Measurements from ENCODE around the gene FBXO38.
A peak's percentile ranks its signal among the peaks of the same experiment; 100 is the strongest.

Gene FBXO38, protein sequence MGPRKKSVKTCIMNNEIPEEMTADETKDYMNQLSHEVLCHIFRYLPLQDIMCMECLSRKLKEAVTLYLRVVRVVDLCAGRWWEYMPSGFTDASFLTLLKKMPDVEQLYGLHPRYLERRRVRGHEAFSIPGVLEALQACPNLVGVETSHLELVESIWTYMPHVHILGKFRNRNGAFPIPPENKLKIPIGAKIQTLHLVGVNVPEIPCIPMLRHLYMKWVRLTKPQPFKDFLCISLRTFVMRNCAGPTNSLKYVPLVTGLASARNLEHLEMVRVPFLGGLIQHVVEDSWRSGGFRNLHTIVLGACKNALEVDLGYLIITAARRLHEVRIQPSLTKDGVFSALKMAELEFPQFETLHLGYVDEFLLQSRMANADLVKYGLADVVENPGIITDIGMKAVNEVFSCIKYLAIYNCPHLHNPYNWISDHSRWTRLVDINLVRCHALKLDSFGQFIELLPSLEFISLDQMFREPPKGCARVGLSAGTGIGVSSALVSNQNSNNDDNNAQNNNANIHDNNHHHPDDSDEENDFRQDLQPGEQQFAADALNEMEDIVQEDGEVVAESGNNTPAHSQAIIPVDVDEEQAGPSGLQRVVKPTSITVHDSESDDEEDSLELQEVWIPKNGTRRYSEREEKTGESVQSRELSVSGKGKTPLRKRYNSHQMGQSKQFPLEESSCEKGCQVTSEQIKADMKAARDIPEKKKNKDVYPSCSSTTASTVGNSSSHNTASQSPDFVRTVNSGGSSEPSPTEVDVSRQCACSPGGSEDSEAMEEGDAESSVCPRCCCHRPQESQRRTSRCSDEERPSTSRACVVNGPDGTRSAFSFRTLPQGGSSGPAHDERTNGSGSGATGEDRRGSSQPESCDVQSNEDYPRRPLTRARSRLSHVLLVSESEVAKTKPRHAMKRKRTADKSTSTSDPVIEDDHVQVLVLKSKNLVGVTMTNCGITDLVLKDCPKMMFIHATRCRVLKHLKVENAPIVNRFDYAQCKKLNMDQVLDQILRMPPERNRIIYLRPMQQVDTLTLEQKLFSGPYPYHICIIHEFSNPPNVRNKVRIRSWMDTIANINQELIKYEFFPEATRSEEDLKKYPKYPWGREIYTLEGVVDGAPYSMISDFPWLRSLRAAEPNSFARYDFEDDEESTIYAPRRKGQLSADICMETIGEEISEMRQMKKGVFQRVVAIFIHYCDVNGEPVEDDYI

DNA sequence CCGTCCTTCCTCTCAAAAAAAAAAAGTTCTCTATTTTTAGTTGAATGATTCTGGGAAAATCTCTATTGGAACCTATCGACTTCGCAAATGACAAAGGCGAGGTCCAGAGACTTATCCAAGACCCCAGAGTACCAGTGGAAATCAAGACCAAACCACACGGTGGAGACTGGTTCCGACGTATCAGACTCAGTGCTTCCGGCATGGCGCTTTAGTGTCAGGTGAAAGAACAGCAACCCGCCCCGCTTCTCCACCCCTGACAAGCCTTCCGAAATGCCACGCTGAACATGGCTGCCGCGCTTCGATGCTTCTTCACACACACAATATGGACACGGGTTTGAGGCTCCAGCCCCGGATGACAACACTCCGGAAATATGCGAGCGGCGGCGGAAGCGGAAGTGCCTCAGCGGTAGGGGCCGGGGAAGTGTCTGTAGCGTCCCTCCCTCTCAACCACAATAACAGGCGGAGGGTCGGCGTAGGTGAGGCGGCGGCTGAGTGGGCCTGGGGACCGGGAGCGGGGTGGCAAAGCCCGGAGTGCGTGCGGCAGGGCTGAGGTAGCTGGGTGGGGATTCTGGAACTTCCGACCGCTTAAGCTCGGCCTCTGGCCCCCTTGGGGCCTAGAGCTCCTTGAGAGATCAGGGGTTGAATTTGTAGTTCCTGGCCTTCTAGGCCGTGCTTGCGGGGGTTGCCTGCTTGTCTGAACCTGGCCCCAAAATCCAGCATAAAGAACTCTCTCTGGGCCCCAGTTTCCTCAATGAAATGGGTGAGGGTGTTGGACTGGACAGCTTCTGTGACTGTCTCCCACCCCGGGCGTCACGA, at the start of gene FBXO38:
Gene FBXO38 (plus strand): TSS at position 395 of the 816 bp plus-strand sequence. CDS start 10,819 bp downstream, outside the sequence.
- peak; percentile 96 for DNase-seq

DNA sequence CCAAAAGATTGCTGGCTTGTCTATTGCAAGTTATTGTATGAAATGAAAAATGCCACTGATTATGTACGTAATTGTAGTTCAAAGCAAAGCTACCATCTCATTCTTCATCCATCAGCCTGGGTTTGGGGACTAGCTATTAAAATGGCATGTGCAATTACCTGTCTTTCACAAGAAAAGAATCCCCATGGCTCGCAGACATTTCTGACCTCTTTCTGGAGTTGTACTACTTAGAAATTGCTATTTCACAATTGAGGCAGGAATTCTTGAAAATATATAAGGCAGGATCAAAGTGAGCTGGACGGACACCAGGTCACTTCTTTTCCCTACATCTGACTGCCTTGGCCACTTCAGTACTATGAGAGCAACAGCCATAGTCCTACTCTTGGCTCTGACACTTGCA, 48.5 kb upstream of the FBXO38 start, which contains the start of gene SPINK9:
Gene SPINK9 (plus strand): TSS at position 301 of the 400 bp plus-strand sequence. CDS start 55 bp downstream, at position 356.
- DNase-seq, result no peak

DNA sequence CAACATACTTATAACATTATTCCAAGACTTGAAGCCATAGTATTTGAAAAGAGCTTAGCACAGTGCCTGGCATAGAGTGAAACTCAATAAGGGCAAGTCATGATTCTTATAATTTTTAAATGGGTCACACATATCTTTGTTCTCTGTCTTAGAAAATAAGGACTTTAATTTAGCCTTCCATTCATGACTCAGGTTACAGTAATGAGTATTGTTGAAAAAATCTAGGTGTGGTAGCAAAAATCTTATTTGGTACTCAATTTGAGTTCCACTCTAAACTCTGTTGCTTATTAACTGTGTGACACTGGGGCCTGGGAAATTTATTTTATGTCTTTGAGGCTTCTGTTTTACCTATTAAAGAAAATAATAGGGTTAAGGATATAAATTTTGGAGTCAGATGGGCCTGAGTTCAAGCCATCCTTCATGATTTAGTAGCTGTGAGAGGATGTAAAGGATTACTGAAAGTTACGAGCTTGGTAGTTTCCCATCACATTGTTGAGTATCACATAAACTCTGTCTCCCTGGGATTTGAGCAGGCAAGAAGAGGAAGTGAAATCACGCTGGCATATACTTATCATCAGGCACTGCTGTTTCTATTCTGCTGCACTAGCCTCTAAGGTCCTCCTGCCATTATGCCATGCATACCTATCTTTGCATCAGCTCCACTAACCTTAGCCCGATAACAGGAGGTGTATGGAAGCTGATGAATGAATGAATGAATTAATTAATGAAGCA, 46.9 kb upstream of the FBXO38 start:
- no peak for DNase-seq

DNA sequence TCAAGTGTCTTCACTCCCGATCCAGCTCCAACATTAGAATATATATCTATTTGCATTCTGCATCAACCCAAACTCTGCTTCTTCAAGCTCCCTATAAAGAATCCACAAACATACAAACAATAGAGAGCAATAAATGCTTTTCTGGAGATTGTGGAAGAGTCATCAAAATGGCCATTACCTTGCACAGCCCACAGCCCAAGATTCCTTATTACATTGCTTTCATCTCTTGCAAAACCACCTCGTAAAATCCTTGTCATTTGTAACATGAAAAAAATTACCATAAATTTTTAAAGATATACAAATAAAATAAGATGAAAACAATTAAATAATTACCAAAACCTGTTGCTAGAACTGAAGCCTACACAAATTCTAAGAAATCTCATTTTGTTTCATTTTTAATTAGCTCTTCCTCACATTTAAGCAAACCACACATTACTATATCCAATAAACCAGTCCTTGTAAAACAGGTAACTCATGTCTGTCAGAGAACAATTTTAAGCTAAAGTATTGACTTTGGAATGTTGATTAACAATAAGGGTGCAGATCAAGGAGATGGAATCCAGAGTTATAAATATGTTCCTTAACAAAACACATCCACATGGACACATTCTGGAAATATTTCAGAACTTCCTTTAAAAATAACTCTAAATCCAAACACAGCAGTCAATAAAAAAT, 41.2 kb upstream of the FBXO38 start:
- no peak for DNase-seq

DNA sequence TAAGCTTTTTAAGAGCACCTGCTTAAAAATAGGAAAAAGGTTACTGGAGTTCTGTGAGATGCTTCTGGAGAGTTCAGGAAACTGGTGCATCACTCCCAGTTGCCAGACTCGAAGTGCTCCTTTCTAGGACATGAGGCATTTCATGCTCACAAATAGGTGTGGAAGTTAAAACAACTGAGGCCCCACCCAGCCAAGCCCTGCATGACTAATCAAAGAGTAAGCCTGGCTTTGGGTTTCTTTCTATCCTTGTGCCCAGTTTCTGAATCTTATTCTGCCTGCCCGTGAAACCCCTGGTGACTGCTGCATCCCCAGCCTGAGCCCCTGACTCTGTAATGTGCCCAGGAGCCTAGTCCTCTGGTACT, 40.7 kb upstream of the FBXO38 start:
- DNase-seq, result no peak

DNA sequence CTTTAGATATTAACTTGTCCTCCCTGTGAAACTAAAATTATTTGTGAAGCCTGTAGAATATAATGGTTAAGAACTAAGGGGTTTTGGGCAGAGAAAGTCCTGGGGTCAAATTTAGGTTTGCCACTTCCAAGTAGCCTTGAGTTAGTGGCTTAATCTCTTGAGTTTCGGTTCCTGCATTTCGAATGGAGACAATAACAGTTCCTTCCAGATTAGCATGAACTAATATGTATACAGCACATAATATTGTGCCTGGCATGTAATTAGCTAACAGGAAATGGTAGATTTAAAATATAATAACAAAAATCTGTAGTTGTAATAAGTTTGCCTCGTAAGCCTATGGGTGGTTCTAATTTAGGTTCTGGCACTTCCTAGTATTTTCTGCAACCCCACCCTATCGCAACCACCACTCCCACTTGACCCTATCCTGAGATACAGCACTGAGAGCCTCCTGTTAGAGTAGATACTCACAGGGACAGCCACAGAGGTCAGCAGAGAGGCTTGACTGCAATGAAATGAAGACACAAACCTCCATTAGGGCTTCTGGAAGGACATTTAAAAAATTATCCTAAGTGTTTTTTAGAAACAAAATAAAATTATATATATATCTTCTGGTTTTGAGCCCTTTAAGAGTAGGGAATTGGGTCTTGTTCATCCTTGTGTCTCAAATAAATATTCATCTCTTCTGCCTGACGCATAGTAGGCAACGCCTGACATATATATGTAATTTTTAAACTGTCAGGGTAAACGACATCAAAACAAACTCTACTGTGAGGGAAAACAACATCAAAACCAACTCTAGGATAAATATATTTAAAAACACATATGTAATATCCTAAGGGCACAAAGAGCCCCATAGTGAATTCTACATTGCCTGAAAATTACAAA, 39.9 kb upstream of the FBXO38 start:
- no peak for DNase-seq

DNA sequence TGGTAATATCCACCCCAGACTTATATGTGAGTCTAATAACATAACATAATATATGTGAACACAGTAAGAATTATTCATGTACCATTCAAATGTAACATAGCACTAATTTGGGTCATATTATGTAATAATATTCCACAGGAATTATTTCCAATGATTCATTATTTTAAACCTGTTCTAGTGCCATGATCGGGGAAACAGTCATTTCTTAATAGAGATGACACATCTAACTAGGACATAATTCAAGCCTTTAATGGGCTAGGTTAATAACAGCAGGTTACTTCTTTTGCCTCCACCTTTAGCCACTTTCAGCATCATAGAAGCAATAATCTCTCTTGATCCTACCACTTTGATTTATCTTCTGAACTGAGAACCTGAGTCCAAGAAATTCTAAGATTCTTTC, 36.1 kb upstream of the FBXO38 start:
- no peak for DNase-seq

DNA sequence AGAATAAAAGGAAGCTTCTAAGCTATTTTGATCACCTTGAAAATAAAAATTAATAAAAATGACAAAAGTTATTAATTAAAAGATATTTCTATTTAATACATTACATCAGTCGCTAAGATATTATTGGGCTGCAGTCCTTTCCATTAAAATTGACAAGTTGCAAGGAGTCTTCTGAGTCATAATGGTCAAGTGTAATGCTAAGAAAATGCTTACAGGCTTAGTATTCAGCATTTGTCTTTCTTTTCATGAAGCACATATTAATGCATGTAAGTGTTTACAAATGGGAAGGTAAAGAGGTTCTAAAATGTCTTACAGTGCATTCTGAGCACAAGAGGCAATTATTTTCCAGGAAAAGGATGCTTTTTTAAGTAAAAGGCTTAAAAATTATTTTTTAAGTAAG, 31.1 kb upstream of the FBXO38 start:
- DNase-seq, result no peak

DNA sequence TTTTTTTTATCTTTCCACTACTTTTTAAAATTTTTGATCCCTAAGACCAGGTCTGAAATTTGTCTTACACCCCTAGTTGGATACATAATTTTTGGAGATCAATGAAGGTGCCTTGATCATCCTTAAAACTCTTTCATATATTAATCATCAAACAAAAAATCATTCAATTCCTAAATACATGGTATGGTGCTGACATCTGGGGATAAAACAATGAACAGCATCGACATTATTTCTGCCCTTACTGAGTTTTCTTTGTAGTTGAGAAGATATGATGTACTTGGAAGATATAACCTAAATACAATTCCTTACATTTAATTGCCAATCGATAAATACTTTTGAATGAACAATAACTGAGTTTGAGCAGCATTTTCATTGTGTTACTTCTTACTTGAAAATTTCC, 30.1 kb upstream of the FBXO38 start:
- no peak for DNase-seq

DNA sequence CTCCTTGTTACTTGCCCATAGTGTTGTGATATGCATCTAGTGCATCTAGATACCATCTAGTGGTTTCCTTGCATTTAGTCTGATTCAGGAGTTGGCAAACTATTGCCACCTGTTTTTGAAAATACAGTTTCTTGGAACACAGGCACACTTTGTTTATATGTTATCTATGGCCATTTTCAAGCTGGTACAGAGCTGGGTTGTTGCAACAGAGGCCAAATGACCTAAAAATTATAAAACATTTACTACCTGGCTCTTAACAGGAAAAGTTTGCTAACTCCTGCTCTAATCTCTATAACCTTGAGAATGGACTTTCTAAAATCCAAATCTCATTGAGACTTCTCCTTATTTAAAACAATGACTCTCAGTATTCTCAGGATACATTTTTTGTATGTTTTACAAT, 19.4 kb upstream of the FBXO38 start:
- DNase-seq, result no peak

DNA sequence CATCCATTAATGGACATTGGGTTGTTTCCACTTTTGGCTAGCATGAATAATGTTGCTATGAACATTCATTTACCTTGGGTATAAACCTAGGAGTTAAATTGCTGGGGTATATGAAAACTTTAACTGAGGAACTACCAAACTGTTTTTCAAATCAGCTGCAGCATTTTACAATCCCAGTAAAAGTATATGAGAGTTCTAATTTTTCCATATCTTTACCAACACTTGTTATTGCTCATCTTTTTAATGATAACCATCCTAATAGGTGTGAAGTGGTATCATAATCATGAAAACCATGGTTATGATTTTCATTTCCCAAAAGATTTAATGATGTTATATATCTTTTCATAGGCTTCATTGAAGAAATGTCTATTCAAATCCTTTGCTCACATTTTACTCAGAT, 15.5 kb upstream of the FBXO38 start:
- DNase-seq, result no peak

DNA sequence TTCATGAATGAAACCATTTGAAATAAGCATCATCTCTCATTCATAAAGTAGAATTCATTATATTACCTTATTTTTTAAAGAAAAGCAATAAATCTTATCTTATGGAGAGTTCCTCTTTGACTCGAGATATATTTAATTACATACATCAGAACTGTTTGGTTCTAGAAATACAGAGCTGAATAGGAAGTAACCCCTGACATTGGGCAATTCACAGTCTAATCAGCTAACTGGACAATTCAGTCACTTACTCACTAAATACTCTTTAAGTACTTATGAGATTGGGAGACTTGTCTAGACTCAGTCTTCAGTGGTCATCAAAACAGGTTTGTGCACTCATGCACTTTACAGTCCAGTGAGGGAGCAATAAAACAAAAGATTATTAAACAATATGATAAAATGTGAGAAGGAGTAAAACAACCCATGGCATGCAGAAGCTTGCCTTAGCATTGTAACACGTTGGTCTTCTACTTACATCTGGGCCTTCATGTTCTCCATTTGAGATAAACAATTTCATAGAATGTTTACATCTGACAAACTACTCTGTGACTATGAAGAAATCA, 11.5 kb upstream of the FBXO38 start:
- no peak for DNase-seq

DNA sequence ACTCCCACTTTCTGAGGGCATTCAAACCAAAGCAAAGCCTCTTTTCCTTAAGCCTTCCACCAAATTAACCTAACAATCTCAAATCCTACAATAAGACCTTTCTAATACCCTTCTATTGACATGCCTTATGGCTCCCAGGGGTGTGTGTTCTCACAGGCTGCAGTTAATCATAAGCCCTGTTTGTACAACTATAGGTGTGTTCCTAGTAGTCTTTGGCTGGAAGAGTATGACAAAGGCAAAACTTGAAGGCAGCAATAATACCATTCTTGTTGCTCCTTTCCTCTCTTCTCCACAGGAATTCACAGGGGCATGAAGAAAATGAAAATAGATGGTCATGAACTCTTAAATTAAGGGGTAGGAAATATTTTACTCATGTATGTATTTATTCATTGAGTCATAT, 10.9 kb upstream of the FBXO38 start:
- DNase-seq, result no peak

DNA sequence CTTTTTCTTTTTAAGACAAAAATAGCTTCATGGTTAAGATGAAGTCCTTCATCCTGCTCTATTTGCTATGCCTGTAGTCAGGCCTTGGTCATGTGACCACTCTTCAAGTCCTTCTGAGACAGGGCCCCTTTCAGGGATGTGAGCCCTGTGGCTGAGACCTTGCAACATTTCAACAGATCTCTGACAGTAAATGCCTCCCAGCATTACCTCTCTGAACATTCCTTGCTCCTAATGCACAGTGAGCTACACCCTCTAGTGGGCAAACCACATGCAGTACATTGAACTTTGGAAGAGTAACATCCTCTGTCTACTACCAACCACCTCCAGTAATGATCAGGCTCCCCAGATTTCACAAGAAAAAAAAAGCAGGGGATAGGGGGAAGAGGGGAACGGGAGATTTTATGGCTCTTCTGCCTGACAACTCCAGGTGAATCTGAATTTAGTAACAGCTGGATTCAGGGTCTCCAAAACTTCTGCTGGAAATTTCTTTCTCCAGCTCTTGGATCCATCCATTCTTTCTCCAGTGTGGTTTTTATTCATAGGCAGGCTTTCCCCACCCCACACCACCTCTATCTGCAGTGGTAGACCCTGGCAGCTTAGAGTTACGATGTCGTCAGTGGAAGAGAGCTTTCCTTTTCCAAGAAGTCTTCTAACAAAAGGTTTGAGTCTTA, 8.9 kb upstream of the FBXO38 start:
- DNase-seq, result no peak

DNA sequence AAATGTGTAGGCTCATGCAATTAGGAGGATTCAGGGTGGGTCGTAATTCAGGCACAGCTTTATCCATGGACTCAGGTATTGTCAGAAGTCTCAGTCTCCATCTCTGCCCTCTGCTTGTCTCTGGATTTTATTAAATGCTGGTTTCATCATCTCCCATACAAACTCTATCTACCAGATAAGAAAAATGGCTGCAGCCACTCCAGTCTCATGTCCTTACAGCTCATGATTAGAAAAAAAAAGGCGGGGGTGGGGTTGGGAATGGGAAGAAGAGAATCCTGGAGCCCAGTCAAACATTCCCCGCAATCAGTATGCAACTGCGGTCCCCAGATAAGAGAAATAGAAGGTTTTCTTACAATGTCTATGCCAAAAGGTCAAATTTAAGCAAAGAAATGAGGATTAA, 7.6 kb upstream of the FBXO38 start:
- DNase-seq, result no peak

DNA sequence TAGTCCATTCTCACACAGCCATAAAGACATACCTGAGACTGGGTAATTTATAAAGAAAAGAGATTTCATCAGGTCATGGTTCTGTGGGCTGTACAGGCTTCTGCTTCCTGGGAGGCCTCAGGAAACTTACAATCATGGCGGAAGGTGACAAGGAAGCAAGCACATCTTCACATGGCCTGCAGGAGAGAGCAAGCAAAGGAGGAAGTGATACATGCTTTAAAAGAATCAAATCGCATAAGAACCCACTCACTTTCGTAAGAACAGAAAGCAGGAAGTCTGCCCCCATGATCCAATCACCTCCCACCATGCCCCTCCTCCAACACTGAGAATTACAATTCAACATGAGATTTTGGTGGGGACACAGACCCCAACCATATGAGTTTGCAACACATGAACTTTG, 5.1 kb upstream of the FBXO38 start:
- DNase-seq, result no peak

DNA sequence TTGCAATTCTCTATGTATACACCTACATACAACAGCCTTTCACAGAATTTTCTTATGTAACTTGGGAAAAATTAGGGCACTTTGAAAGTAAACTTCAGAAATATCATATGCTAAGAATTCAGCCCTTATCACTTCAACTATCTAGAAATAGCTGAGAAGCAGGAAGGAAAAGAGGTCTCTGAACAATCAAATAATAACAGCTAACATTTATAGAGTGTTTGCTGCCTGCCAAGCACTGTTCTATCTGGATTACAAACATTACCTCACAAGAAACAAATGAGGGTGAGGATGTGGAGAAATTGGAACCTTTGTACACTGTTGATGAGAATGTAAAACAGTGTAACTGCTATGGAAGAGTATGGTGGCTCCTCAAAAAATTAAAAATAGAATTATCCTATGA, 4.4 kb upstream of the FBXO38 start:
- no peak for DNase-seq

DNA sequence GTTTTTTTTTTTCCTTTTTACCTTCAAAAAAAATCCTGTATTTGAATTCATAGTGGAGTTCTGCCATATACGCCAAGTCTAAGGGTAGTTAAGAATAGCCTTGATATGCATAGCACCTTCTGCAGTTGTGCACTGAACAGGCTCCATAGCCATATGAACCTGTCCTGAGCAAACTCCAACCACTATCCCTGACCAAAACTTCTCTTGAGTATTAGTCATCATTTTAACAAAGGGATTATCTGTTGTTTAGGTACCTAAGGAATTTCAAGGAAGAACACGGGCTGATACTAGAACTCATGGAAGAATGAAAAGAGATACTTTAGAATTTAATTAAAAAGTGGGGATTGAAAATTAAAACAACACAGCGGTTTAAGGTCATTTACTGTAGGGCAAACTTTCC, 1.9 kb upstream of the FBXO38 start:
- no peak for DNase-seq

DNA sequence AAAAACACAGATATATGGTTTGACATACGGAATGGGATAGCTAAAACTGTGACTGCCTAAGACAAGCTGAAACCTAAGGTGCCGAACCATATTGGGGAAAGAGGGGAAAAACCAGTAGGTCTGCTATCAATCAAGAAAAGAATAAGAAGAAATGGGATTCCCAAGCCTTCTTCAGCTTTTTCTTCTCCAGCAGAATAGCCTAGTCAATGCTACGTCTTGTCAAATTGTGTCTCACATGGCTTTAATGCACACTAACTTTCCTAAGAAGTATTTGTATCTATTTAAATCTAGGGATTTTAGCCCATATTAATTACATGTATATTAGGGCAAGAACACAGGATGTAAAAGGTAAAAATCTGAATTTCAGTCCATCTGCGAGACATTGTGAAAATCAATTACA, 797 bp upstream of the FBXO38 start:
- DNase-seq, result no peak
